Omental fat pad (tissue), 4 donors: ENCODE measurements around the gene MAPK8IP3. TPM values are rescaled to one million over a fixed set of nuclear protein-coding genes. Genes with fewer than 3 reads are reported as not detected.
"Not testable (repeated sequence)": the region's sequence is repeated elsewhere in the genome, so short reads cannot be mapped to it uniquely, and the experiment has no call there.

ENCODE experiments used
- ATAC-seq: fragments of 150-250 bp; one replicate; pipeline ENCODE4 v1.9.1; 2016; ENCODE audit warnings: mild to moderate bottlenecking, moderate library complexity; ENCODE audit not compliant: low FRiP score
- DNase-seq: peaks from one replicate; pipeline ENCODE4 v3.0.0-alpha.2; 2019; ENCODE audit warnings: low spot score
- CTCF ChIP-seq, 3 donors: fragments of 450-650 bp; IDR thresholded peaks; one replicate each; pipeline ENCODE4 v1.5.1; 2016 to 2017; ENCODE audit warnings: antibody characterized with exemption in 3 of 3, mild to moderate bottlenecking in 3 of 3, moderate library complexity in 2 of 3
- total RNA-seq, 4 donors: library from RNA; depleted of rRNA; stranded (reverse); fragments of >200 nt; gene quantifications; one replicate each; pipeline ENCODE4 v1.1.0, GENCODE V29; 2016

Gene MAPK8IP3
- total RNA-seq, 4 donors from 2014 or later, result 27.3 to 73.3 (median 51.6) TPM

- no peak for TF ChIP-seq CTCF (IDR thresholded peaks at IDR 0.05)
- DNase-seq (no peak), ATAC-seq (no peak)
These were observed 4.6 kb upstream of the MAPK8IP3 start for GRCh38 chr16:1701216-1701878.

- not testable (repeated sequence) for ATAC-seq, DNase-seq
These were observed 689 bp upstream of the MAPK8IP3 start for GRCh38 chr16:1705324-1705687.

GRCh38 chr16:1706386-1707192 lies 594 bp downstream of the MAPK8IP3 start:
- ATAC-seq (peak; percentile 32), DNase-seq (no peak)
- no peak for TF ChIP-seq CTCF (IDR thresholded peaks at IDR 0.05)

GRCh38 chr16:1707193-1707790 lies 1.3 kb downstream of the MAPK8IP3 start:
- no peak for TF ChIP-seq CTCF (IDR thresholded peaks at IDR 0.05)
- ATAC-seq, result no peak
- DNase-seq, result no peak

GRCh38 chr16:1708083-1708767 lies 2.2 kb downstream of the MAPK8IP3 start:
- TF ChIP-seq CTCF (IDR thresholded peaks at IDR 0.05), result no peak
- DNase-seq (no peak), ATAC-seq (no peak)

- no peak for ATAC-seq
These were observed 2.8 kb downstream of the MAPK8IP3 start for GRCh38 chr16:1708768-1709180.

More at GRCh38 chr16:1708768-1709180, 2.8 kb downstream of the MAPK8IP3 start:
- no peak for DNase-seq
- no peak for TF ChIP-seq CTCF (IDR thresholded peaks at IDR 0.05)
